IMR-90 (cell line): ENCODE data around the gene CCDC152.

Source experiments
- CEBPB ChIP-seq: IDR thresholded peaks from 2 replicates; pipeline ENCODE4 v1.6.1; 2012; ENCODE audit warnings: low read depth, low read length, improper control_type of control experiment
- CHD1 ChIP-seq: IDR thresholded peaks from 2 replicates; pipeline ENCODE4 v1.6.1; 2012; ENCODE audit warnings: low read depth, low read length, improper control_type of control experiment
- MAFK ChIP-seq: IDR thresholded peaks from 2 replicates; pipeline ENCODE4 v1.6.1; 2012; ENCODE audit warnings: low read depth, low read length, improper control_type of control experiment
- POLR2A ChIP-seq: IDR thresholded peaks from 2 replicates; pipeline ENCODE4 v1.6.1; 2012; ENCODE audit warnings: mild to moderate bottlenecking, low read depth, low read length
- RAD21 ChIP-seq: IDR thresholded peaks from 2 replicates; pipeline ENCODE4 v1.6.1; 2012; ENCODE audit warnings: low read length, improper control_type of control experiment
- RFX5 ChIP-seq: IDR thresholded peaks from 2 replicates; pipeline ENCODE4 v1.8.0; 2012; ENCODE audit warnings: low read depth, mild to moderate bottlenecking, low read length, moderate library complexity
- TF ChIP-seq, protein P1 (sequence below): conservative IDR thresholded peaks from 2 replicates; pipeline ENCODE4 v1.5.1; 2012; ENCODE audit warnings: mild to moderate bottlenecking, low read depth, low read length, improper control_type of control experiment
- TF ChIP-seq, protein P2 (sequence below): fragments of 150-350 bp; IDR thresholded peaks from 2 replicates; pipeline ENCODE4 v1.6.1; 2017; ENCODE audit warnings: mild to moderate bottlenecking, antibody characterized with exemption, low read length, low read depth

GRCh38 chr5:42811591-42812446 is 55.2 kb downstream of the CCDC152 start, which contains the start of gene SELENOP:
- TF ChIP-seq, protein P1, sequence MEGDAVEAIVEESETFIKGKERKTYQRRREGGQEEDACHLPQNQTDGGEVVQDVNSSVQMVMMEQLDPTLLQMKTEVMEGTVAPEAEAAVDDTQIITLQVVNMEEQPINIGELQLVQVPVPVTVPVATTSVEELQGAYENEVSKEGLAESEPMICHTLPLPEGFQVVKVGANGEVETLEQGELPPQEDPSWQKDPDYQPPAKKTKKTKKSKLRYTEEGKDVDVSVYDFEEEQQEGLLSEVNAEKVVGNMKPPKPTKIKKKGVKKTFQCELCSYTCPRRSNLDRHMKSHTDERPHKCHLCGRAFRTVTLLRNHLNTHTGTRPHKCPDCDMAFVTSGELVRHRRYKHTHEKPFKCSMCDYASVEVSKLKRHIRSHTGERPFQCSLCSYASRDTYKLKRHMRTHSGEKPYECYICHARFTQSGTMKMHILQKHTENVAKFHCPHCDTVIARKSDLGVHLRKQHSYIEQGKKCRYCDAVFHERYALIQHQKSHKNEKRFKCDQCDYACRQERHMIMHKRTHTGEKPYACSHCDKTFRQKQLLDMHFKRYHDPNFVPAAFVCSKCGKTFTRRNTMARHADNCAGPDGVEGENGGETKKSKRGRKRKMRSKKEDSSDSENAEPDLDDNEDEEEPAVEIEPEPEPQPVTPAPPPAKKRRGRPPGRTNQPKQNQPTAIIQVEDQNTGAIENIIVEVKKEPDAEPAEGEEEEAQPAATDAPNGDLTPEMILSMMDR = no peak
- TF ChIP-seq POLR2A (no peak), RAD21 (no peak), MAFK (peak; percentile 91), CEBPB (no peak), RFX5 (no peak), CHD1 (no peak)
- TF ChIP-seq, protein P2, sequence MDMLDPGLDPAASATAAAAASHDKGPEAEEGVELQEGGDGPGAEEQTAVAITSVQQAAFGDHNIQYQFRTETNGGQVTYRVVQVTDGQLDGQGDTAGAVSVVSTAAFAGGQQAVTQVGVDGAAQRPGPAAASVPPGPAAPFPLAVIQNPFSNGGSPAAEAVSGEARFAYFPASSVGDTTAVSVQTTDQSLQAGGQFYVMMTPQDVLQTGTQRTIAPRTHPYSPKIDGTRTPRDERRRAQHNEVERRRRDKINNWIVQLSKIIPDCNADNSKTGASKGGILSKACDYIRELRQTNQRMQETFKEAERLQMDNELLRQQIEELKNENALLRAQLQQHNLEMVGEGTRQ = no peak
